ENCODE results near the gene CSRP1. TPM values are rescaled to one million over a fixed set of nuclear protein-coding genes. Genes with fewer than 3 reads are reported as not detected.

CSRP1 gene
- total and polyA plus RNA-seq, 2 experiments from 2014 or later: 5.8 to 29.9 TPM

GRCh38 chr1:201509601-201510374 lies 2.9 kb upstream of the CSRP1 start (continued):
- no peak for TF ChIP-seq REST (IDR thresholded peaks at IDR 0.05; ENCODE audit: unreplicated experiment)
- no peak for TF ChIP-seq CREB1 (CRISPR knock-in tag; IDR thresholded peaks at IDR 0.05; ENCODE audit: low read depth)
- no peak for TF ChIP-seq EZH2 (IDR thresholded peaks at IDR 0.05; ENCODE audit: low read depth, unreplicated experiment)

- H3K4me1 ChIP-seq (ENCODE audit: insufficient read depth): peaks cover 26% of the 10 kb centered on the region
- H3K27me3 ChIP-seq (ENCODE audit: insufficient read depth): peaks cover 39% of the 10 kb centered on the region
- H3K4me3 ChIP-seq: no peak overlapping the region
- no peaks in the 10 kb centered on the region for H3K36me3 ChIP-seq (ENCODE audit: insufficient read depth)
- Mint-ChIP-seq H3K4me3 (no peak overlapping the region), H3K27ac (no peak overlapping the region), H3K36me3 (ENCODE audit: low read depth) (no peaks in the 10 kb centered on the region), H3K9me3 (no peaks in the 10 kb centered on the region), H3K4me1 (peaks cover 45% of the 10 kb centered on the region), H3K27me3 (ENCODE audit: insufficient read depth, low read depth, poor library complexity) (peaks cover 33% of the 10 kb centered on the region)
- H3K4me2 ChIP-seq: no peak overlapping the region
- H3K27ac ChIP-seq (ENCODE audit: low read depth): no peak overlapping the region
- H3K9me2 ChIP-seq (ENCODE audit: insufficient read depth): peaks cover 3% of the 10 kb centered on the region
- no peaks in the 10 kb centered on the region for H4K20me1 ChIP-seq (replicated peaks; ENCODE audit: insufficient read depth)
- peaks cover 15% of the 10 kb centered on the region; the same call in 1 of the 2 replicates for H3F3A ChIP-seq (replicated peaks; ENCODE audit: low read depth)
- H3K79me2 ChIP-seq (replicated peaks; ENCODE audit: insufficient read depth): peaks cover 3% of the 10 kb centered on the region; the same call in 1 of the 2 replicates
- ATAC-seq: no peak
- H2AFZ ChIP-seq: no peak overlapping the region
- no peak for DNase-seq (ENCODE audit: low spot score)
- TF ChIP-seq NANOG (IDR thresholded peaks at IDR 0.05; ENCODE audit: borderline replicate concordance): no peak
- no peak for TF ChIP-seq CREB1 (CRISPR knock-in tag; IDR thresholded peaks at IDR 0.05; ENCODE audit: low read depth)
- TF ChIP-seq ETS1 (IDR thresholded peaks at IDR 0.05): no peak
- TF ChIP-seq EZH2 (IDR thresholded peaks at IDR 0.05; ENCODE audit: low read depth, unreplicated experiment): no peak
- no peak for TF ChIP-seq ZNF114 (CRISPR knock-in tag; IDR thresholded peaks at IDR 0.05)
- no peak for TF ChIP-seq ZNF462 (CRISPR knock-in tag; IDR thresholded peaks at IDR 0.05)
- no peak for TF ChIP-seq JUNB (IDR thresholded peaks at IDR 0.05; ENCODE audit: unreplicated experiment)
- TF ChIP-seq POLR2AphosphoS5 (IDR thresholded peaks at IDR 0.05; ENCODE audit: low read depth): no peak
- TF ChIP-seq EZH2phosphoT487 (IDR thresholded peaks at IDR 0.05; ENCODE audit: unreplicated experiment): no peak
- TF ChIP-seq CTCF (conservative IDR thresholded peaks at IDR 0.05; ENCODE audit: low read depth in 2 of 2): no peak
- no peak for TF ChIP-seq ZNF331 (CRISPR knock-in tag; IDR thresholded peaks at IDR 0.05; ENCODE audit: low read depth)
Measured at GRCh38 chr1:201508809-201509208, 1.9 kb upstream of the CSRP1 start.
